HG02840 (cell line): Measurements from ENCODE around the gene TEX2.

ENCODE experiments used
- ATAC-seq: cut with Tn5 transposase; IDR thresholded peaks from one replicate; pipeline ENCODE4 v1.9.1; 2021; ENCODE audit warnings: mild to moderate bottlenecking, moderate library complexity, moderate number of reproducible peaks; ENCODE audit not compliant: unreplicated experiment, low FRiP score

The TEX2 gene

DNA sequence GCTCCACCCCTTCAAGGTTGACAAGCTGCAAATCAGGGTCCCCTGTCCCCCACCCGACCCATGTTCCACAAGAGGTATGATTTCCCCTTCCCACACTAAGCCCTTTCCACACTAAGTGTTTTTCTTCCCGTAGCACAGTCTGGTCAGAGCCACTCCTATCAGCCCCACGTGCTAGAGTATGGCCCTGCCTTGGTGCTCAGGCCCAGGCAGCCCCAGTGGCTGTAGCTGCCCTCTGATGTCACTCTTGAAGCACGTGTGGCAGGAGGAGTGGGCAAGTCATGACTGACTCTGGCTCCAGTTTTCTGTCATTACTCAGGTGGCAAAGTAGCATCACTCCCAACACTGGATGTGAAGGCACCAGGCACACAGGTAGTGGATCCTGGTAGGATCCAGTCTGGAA, 97.7 kb downstream of the TEX2 start:
- ATAC-seq: no peak

DNA sequence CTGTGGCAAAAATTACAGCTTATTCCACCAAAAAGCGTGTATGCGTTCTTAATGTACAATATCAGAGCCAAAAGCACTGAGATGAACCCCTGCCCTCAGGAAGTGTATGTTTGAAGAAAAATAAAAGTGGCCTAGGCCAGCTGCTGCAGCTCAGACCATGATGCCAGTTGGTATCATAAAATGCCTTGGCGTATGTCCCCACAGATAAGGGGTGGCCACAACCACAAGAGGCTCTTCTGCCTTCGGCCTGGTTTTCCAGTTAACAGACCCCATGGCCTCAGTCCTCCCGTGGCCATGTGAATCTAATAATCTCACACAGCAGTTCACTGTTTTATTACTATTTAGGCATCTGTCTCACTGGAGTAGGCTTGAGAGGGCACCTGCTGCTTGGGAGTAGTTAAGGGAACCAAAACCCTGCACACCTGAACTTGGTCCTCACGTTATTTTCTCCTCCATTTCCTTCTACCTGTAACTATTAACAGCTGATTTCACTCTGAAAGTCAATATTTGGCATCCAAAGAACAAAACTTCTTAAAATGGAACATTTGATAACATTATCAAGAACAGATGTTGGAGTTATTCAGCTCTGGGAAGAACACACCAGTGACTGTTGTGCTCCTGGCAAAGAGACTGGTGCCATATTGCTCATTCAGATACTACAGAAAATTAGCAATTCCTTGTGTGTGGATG, 98.3 kb downstream of the TEX2 start:
- ATAC-seq: no peak

DNA sequence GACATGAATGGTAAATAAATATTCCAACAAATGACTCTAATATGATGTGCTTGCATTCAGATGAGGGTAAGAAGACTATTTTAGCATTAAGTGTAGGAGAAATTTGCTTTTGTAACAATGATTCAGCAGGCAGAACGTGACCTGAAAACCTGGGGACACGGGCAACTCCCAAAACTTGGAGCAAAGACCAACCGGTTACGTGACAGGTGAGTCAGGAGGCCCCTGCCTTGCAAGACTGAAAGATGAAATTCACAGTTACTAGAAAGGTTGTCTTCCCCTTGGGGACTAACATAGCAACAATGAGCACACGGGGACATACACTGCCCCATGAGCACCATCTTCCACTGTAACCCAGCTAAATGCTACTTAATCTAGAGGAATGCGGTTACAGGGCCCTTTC, 99.6 kb downstream of the TEX2 start:
- ATAC-seq: no peak

DNA sequence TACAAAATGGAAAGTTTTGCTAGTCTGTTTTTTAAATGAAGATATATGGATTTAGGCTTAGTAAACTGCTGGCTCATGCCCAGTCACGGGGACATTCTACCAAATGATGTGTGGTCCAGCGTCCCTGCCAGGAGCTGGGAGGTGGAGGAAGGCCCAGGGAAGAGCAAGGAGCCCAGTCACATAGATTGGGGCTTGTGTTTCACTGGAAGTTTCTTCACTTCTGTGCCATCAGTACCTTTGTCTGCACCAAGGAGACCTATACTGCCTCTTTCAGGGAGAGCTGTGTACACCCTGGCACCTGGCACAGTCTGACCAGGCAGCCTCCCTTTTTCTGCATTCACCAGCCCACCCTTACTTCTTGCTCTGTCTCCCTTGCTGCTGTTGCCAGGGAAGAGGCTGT, 100.5 kb downstream of the TEX2 start:
- no peak for ATAC-seq

DNA sequence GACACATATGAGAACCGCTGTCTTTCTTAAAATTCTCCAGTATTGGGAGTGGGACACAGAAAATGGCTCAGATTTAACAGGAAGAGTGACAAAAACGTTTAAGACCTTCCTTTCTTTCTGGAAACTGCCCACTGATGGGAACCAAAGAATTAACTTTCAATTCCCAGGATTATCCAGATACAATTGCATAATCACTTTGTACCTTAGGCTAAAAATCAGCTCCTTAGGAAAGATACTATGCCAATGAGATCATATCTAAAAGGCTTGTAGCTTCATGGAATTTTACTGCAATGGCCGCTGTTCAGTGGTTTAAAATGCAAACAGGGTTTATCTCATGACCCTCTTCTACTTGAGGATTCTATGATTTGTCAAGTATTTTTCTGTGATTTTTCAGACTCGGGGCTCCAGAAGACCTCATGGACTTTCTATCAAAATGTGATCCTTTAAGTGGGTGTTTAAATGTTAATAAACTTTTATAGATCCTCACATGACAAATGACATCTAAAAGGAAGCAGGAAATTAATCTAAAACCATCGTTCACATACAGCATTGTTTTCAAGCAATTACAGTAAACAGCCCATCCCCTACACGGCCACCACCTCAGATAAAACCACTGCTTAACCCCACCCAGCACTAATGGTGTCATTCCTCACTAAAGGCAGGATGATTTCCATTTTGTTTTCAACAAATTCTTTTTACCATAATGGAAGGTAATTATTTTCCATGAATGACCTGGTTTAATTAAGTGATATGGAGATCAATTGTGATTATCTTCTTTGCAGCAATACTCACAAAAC, 101.5 kb downstream of the TEX2 start:
- no peak for ATAC-seq

DNA sequence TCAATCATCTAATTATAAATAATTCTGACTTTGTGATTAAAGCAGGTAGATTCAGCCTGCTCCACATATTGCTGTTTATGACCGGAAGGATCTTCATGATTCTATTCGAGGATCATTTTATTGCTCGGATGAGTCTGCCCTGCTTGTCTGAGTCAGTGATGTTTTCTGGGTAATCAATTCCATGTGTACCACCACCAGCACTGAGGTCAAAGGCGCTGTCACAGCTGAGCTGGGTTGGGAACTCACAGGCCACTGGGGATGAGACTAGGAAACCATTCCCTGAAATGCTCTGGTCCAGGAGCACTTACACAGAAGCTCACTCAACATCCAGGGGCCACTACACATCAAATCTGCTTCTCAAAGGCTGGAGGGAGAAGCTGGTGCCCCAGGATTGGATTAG, 102.7 kb downstream of the TEX2 start:
- ATAC-seq: no peak

DNA sequence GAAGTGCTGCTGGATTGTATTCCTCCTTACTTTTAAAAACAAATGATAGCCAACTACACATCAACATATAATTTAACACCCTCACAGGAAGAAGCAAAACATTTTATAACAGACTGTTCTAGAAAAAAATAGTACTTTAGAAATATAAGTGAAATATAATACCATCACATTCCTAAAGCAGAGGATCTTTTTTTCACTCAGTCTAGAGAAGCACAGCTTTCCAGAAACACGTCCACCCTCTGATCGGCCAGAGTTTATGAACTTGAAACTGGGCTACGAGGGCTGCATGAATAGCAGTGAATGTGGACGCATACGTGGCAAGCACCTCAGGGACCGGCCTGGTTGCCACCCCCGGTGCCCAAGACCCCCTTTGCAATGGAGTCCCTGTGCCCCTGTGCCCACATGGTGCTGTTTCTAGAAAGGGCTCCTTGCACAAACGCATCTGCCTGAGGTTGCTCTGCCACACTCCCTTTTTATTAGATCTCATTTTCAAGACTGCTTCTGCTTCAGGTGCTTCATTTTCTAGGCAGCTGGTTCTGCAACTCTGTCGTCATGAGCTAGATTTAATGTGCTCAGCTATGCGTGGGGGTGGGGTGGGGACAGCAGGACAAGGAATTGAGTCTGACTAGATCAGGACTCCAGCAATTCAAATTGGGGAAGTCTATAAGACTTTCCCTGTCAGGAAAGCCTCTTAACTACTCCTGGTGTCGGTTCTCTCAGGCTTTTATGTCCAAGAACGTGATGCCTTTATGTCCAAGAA, 104.0 kb downstream of the TEX2 start:
- no peak for ATAC-seq

DNA sequence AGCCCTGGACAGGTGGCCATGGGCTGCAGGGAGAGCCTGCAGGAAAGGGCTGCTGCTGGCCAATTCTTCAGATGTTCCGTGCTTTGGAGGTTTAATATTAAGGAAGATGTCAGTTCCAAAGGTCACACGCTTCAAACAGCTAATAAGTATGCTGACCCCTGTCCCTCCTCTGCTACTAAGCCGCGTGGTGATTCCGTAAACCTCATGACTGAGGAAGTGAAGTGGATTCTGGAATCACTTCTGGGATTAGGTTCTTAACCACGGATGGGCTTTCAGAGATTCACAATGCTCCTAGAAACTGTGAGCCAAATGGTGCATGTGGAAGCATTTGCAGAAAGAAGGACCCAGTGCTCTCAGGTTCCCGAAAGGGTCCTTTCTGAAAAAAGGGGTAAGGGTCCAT, 104.7 kb downstream of the TEX2 start:
- ATAC-seq: no peak

DNA sequence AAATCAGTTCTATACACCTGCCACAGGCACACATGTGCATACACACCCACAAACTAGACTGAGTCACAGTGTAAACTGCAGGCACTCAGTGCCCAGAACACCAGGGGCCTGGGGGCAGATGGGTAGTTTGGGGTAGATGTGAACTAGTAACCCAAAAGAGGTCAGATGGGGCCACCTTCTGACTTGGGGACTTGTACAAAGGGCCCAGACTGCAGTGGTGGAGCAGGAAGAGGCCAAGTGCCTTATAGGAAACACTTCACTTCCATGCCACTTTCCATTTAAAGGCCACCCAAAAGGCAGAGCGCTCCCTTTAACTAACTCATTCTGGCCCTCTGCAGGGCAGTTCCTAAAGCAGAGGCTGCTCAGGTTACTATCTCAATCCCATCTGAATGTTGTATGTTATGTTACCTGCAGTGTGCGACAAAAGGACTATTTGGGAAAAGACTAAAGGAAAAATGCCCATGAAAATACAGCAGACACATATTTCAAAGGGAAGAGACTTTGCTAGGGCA, 105.3 kb downstream of the TEX2 start:
- no peak for ATAC-seq

DNA sequence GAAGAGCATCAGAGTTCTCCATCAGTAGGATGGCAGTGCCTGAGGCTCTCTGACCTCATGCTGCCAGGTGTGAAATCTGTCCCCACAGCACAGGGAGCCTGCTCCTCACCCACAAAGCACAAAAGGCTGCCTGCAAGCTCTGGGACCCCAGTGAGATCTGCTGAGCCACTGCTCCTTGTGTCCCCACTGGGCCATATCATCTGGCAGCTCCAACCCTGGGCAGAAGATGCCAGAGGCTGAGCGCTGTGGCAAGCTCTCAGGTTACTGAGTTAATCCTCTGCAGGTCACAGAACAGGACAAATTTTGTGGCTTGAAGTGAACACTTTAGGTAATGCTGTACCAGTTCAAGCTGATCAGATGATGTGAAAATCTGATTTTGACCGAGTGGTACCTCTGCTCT, 106.4 kb downstream of the TEX2 start:
- no peak for ATAC-seq

DNA sequence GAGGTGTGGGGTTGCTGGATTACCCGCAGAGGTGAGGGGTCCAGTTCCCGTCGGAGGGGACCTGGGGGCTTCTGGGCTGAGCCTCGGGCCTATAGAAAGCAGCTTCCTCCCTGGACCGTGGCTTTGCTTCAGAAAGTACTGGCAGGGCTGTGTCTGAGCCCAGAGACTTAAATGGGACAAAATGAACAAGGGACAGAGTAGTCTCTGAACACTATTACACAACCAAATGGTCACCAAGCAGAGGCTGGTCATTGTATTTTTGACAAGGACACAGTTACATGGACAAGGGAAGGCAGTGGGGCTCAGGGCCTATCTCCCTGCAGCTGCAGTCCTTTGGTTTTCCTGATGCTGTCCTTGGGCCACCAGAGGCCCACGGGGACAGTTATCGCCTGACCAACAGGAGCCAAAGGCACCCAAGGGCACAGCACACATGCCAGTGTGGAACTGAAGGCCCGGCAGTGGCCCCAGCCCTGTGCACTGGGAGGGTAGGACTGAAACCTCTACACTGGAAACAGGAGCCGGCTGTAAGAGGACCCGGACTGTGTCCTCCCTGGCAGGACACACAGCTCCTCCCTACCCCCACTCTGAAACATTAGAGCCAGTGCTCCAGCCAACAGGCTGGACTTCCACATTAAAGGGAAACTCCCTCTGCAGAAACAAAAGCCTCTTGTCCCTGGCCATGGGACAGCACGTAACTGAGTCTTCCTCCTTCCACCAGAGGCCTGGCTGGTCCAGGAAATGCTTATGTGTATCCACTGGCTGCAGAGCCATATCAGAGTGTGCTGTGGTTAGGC, 107.1 kb downstream of the TEX2 start:
- ATAC-seq: no peak

DNA sequence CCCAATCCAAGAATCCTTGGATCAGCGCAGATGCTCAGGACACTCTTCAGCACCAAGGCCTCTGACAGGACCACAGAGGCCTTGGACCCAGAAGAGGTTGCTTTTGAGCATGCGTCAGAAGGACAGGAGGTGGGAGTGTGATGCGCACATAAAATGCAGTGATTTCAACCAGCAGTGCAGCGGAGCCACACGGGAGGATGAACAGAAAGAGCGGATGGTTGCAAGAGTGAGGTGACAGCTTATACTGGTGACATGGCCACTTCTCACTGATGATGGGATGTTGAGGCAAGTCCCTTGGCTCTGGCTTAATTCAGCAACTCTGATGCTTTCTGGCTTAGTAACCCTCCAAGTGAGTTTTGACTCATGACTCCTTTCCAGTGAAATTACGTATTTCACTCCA, 107.9 kb downstream of the TEX2 start:
- no peak for ATAC-seq

DNA sequence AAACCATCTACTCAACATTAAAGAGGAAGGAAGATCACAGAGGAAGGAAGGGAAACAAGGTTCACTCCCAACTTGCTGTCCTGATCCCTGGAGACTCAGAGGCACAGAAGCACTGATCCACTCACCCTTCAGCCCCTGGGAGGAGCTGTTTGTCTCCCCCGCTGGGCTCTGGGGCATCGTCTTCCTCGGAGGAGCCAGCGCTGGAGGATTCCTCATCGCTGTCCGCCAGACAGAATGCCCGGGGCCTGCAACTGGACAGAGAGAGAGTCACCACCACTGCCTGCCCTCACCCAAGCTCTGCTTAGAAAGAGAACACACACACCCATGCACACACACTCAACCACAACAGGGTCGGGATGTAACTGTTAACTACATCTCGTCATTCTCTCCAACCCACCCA, 108.3 kb downstream of the TEX2 start:
- ATAC-seq: no peak

DNA sequence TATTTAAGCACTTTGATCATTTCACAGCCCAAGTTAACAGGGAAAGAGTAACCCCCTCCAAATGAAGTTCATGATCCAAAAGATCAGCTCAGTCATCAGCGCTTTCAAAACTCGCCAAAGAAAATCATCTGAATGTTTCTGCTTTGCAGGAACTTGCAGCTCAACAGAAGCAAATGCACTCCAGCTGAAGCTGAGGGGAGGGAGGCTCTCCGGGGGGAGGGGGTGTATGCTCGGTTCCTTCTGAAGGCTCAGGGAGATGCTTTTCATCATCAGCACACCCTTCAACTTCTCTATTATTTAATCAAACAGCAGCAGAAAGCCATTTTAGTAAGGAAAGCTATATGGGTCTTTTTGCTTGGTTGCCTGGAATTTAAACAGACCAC, 108.8 kb downstream of the TEX2 start:
- no peak for ATAC-seq

DNA sequence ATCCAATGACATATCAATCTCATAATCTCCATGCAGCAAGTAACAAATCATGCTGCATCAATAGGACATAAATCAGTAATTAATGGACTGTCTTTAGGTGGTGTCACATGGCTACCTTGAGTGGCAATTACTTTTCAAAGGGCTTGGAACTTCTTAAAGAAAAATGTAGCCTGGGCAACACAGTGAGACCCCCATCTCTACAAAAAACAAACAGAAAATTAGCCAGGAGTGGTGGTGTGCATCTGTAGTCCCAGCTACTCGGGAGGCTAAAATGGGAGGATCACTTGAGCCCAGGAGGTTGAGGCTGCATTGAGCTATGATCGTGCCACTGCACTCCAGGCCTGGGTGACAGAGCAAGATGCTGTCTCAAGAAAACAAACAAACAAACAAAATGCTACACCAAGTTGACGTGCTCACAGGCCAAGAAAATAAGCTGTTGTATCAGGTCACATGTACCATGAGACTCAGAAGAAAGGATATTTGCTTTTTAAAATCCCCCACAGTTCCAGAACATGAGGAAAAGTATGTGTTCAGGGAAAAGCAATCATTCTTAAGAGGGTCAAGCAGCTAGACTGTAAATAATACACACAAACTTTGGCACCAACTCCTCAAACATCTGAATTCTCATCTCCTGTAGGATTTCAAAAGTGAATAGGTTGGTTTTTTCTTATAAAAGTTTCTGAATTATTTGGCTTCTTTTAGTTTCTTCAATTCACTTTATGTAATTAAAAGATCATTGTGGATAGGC, 109.3 kb downstream of the TEX2 start:
- no peak for ATAC-seq

DNA sequence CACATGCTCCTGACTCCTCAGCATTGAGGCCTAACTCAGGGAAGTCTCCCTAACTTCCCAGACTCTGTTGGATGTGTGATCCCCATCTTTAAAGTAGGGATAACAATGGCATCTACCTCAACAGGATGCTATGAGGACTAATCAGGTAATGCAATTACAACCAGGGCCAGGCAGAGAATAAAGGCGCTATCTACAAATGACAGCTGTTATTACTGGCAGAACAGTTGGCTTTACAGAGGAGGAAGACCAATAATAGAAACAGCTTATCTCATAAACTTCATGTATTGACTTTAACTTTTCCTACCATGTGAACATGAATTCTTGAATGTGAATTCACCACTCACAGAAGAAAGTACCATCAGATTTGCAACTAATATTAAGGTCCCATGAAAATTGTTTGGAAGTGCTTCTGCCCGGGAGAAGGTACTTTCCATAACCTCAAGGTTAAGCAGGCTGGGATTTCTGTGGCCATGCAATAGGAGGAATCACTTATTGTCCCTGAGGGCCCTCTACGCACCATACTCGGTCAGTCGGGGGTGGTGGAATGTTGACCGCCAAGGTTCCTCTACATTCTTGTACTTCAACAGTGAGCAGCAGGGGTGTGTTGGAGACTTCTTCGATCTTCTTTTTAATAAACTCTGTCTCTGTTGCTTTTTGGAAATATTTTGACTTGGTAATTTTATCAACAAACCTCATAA, 110.5 kb downstream of the TEX2 start:
- ATAC-seq: no peak

DNA sequence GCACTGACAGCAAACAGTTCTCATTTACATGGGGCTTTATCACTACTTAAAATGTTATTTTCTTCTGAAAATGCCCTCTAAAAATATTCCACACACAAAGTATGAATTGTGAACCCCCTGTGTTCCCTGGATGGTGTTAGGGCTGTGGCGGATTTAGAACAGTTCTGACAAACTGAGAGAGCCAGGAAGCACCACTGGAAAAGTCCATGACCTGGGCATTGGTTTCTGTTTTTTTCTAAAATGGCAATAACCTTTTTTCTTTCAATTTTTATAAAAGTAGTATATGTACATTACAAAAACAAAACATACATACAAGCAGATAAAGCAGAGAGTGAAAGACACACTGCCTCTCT, 112.1 kb downstream of the TEX2 start:
- ATAC-seq: no peak

DNA sequence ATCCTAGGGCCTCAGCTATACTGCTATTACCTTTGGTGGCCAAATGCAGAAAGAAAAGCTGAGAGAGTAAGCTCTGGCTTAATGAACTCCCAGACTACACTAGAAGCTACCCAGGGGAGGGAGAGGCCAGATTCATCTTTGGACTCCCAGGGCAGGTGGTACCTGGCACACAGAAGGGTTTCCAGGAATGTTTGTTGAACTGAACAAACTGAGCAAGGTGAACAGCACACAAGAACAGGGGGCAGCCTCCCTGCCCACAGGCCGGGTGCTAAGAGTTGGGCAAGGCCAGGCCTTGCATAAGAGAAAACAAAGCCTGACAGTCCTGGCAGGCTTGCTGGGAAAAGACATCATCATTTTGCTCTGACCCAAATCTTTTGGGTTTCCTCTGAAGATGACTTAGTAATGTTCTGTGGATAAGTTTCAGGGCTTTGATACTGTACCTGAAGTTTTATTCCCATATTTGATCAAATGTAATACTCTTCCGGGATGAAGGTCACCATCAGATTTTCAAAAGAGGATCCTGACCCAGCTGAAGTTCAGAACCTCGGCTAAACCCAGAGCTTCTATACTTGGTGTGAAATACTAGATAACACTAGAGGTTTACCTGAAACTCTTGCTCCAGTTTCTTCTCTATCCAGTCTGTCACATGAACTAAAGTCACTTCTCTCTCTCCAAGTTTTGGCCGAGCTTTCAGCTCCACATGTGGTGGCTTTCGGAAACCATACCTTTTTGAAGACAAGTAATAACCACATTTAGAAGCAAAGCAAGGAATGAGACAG, 112.6 kb downstream of the TEX2 start:
- no peak for ATAC-seq

DNA sequence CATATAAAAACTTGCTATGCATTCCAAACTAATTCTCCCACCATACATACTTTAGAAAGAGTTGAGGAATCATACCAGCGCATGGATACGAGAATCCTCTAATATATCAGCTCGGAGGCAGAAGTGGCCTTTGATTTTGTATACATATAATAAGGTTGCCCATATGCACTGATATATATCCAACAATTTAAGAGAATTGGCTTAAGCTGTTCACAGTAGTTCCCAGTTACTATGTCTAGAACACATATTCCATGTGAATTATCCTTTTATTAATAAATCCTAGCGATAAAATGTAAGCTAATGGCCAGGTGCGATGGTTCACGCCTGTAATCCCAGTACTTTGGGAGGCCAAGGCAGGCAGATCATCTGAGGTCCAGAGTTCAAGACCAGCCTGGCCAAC, 113.9 kb downstream of the TEX2 start:
- ATAC-seq: no peak
